ENCODE measurements around the gene RXRG.
A peak's percentile ranks its signal among the peaks of the same experiment; 100 is the strongest.

The RXRG gene

GRCh38 chr1:165369255-165369848 lies 75.6 kb downstream of the RXRG start:
- DNase-seq (ENCODE audit: low spot score), result peak; percentile 53

GRCh38 chr1:165367375-165367993 lies 77.4 kb downstream of the RXRG start:
- peak; percentile 72 for DNase-seq (ENCODE audit: low spot score)

GRCh38 chr1:165365341-165365740 lies 79.6 kb downstream of the RXRG start:
- no peak for DNase-seq (ENCODE audit: low spot score)

GRCh38 chr1:165364568-165365133 lies 80.3 kb downstream of the RXRG start:
- DNase-seq (ENCODE audit: low spot score), result no peak

GRCh38 chr1:165356876-165357275 lies 88.0 kb downstream of the RXRG start:
- DNase-seq (ENCODE audit: low spot score), result no peak

GRCh38 chr1:165355977-165356811 lies 88.7 kb downstream of the RXRG start, which contains the start of gene LMX1A:
Gene LMX1A (minus strand): TSS chr1:165356715. CDS start chr1:165355559, 1,156 bp downstream.
- DNase-seq (ENCODE audit: low spot score), result no peak

- no peak for DNase-seq (ENCODE audit: low spot score)
Measured at GRCh38 chr1:165355139-165355976, 89.6 kb downstream of the RXRG start.

GRCh38 chr1:165354739-165355138 lies 90.2 kb downstream of the RXRG start:
- DNase-seq (ENCODE audit: low spot score), result no peak

- DNase-seq (ENCODE audit: low spot score), result no peak
Measured at GRCh38 chr1:165353731-165354671, 90.9 kb downstream of the RXRG start.

- no peak for DNase-seq (ENCODE audit: low spot score)
Measured at GRCh38 chr1:165352442-165353293, 92.3 kb downstream of the RXRG start.

GRCh38 chr1:165351863-165352441 lies 93.0 kb downstream of the RXRG start:
- DNase-seq (ENCODE audit: low spot score), result no peak
